ENCODE measurements around the gene SCGN. TPM values are rescaled to one million over a fixed set of nuclear protein-coding genes. Genes with fewer than 3 reads are reported as not detected.

Gene SCGN
- total RNA-seq, 1 experiment from 2014 or later, result not detected

DNA sequence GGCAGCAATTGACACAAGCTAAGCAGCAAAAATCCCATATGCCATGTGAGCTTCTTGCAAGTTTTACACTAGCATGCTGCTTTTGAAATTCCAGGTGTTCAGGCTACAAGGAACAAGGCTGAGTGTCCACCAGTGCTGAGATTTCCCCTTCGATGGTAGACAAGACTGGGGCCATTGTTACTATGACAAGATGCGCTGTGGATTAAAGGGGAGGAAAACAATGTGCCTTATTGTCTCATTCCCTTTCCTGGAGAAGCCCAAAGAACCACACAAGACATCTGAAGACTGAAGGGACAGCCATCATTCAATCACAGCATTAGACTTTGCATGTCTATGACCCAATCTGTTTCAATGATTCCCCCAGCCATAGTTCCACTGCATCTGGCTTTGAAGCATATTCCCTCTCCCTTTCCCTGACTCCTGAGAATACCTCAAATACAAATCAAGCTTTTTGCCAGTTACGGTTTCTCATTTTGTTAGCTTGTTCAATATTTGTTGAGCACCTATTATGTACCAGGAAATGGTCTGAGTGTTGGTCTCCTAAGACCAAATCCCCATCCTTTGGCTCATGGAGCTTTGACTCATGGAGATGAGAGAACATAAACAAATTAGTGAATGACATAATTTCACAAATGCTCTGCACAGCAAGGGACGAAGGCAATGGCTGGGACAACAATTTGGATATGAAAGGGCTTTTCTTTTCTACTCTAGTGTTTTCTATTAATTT, 23.4 kb upstream of the SCGN start:
- Histone ChIP-seq H3K4me1 (ENCODE audit: control insufficient read depth, insufficient read depth, low read length) (no peaks in the 10 kb centered on the region), H3K27me3 (ENCODE audit: control insufficient read depth, insufficient read depth, low read length) (no peaks in the 10 kb centered on the region), H3K4me3 (ENCODE audit: low read depth in 2 of 2, low read length in 2 of 2) (no peak overlapping the region), H3K36me3 (ENCODE audit: control insufficient read depth, insufficient read depth, low read length) (no peaks in the 10 kb centered on the region), H3K9me3 (ENCODE audit: control insufficient read depth, insufficient read depth, low read depth, low read length) (no peaks in the 10 kb centered on the region), H3K27ac (ENCODE audit: low read length) (no peak overlapping the region)
- CTCF ChIA-PET, result no interaction called here
- DNase-seq (ENCODE audit: low read depth, low spot score), result no peak
- no peak for ATAC-seq
- intact Hi-C loops (cut with micrococcal nuclease; ENCODE audit: unreplicated experiment) (no loop called here), in situ Hi-C loops (cut with HindIII; ENCODE audit: low pct_unique_long_range_greater_than_20kb, low sequenced_read_pairs) (no loop called here)
- TF ChIP-seq POLR2AphosphoS5 (IDR thresholded peaks at IDR 0.05; ENCODE audit: low read depth, low read length) (no peak), TCF7L2 (IDR thresholded peaks at IDR 0.05; ENCODE audit: low read depth, low read length) (no peak), SIN3A (IDR thresholded peaks at IDR 0.05; ENCODE audit: borderline replicate concordance, insufficient read depth, low read depth, low read length) (no peak)
- TF ChIP-seq, protein P1, sequence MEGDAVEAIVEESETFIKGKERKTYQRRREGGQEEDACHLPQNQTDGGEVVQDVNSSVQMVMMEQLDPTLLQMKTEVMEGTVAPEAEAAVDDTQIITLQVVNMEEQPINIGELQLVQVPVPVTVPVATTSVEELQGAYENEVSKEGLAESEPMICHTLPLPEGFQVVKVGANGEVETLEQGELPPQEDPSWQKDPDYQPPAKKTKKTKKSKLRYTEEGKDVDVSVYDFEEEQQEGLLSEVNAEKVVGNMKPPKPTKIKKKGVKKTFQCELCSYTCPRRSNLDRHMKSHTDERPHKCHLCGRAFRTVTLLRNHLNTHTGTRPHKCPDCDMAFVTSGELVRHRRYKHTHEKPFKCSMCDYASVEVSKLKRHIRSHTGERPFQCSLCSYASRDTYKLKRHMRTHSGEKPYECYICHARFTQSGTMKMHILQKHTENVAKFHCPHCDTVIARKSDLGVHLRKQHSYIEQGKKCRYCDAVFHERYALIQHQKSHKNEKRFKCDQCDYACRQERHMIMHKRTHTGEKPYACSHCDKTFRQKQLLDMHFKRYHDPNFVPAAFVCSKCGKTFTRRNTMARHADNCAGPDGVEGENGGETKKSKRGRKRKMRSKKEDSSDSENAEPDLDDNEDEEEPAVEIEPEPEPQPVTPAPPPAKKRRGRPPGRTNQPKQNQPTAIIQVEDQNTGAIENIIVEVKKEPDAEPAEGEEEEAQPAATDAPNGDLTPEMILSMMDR (IDR thresholded peaks at IDR 0.05), result no peak
- TF ChIP-seq, protein P2, sequence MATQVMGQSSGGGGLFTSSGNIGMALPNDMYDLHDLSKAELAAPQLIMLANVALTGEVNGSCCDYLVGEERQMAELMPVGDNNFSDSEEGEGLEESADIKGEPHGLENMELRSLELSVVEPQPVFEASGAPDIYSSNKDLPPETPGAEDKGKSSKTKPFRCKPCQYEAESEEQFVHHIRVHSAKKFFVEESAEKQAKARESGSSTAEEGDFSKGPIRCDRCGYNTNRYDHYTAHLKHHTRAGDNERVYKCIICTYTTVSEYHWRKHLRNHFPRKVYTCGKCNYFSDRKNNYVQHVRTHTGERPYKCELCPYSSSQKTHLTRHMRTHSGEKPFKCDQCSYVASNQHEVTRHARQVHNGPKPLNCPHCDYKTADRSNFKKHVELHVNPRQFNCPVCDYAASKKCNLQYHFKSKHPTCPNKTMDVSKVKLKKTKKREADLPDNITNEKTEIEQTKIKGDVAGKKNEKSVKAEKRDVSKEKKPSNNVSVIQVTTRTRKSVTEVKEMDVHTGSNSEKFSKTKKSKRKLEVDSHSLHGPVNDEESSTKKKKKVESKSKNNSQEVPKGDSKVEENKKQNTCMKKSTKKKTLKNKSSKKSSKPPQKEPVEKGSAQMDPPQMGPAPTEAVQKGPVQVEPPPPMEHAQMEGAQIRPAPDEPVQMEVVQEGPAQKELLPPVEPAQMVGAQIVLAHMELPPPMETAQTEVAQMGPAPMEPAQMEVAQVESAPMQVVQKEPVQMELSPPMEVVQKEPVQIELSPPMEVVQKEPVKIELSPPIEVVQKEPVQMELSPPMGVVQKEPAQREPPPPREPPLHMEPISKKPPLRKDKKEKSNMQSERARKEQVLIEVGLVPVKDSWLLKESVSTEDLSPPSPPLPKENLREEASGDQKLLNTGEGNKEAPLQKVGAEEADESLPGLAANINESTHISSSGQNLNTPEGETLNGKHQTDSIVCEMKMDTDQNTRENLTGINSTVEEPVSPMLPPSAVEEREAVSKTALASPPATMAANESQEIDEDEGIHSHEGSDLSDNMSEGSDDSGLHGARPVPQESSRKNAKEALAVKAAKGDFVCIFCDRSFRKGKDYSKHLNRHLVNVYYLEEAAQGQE (IDR thresholded peaks at IDR 0.05; ENCODE audit: insufficient read depth in 1 of 2, low read depth in 2 of 2, low read length in 1 of 2), result no peak
- BruUV-seq (replicated peaks), result no TSS peak
- POLR2A ChIA-PET, result no interaction called here

DNA sequence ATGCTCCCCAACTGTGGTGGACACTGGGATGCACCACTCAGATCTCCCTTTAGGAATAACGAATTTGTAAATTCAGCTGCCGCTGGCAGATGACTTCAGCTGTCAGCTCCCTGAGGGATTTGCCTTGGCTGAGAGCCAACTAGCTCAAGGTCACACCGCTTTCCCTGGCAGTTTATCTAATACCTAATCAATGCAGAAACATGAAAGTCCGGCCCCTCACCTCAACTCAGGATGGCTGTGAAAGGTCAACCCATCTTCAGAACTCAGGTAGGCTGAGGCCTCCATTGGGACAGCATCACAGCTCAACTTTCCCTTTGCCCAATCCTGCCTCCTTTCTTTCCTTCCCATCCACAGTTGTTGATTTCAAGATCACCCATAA, 22.8 kb upstream of the SCGN start:
- in situ Hi-C loops (cut with HindIII; ENCODE audit: low pct_unique_long_range_greater_than_20kb, low sequenced_read_pairs), result no loop called here
- ChIA-PET POLR2A (no interaction called here), CTCF (no interaction called here)
- Histone ChIP-seq H3K4me1 (ENCODE audit: control insufficient read depth, insufficient read depth, low read length) (no peaks in the 10 kb centered on the region), H3K4me3 (ENCODE audit: low read depth in 2 of 2, low read length in 2 of 2) (no peak overlapping the region), H3K27ac (ENCODE audit: low read length) (no peak overlapping the region), H3K27me3 (ENCODE audit: control insufficient read depth, insufficient read depth, low read length) (no peaks in the 10 kb centered on the region), H3K9me3 (ENCODE audit: control insufficient read depth, insufficient read depth, low read depth, low read length) (no peaks in the 10 kb centered on the region), H3K36me3 (ENCODE audit: control insufficient read depth, insufficient read depth, low read length) (no peaks in the 10 kb centered on the region)
- intact Hi-C loops (cut with micrococcal nuclease; ENCODE audit: unreplicated experiment), result no loop called here
- TF ChIP-seq, protein P2 (IDR thresholded peaks at IDR 0.05; ENCODE audit: insufficient read depth in 1 of 2, low read depth in 2 of 2, low read length in 1 of 2), result no peak
- TF ChIP-seq SIN3A (IDR thresholded peaks at IDR 0.05; ENCODE audit: borderline replicate concordance, insufficient read depth, low read depth, low read length) (no peak), POLR2AphosphoS5 (IDR thresholded peaks at IDR 0.05; ENCODE audit: low read depth, low read length) (no peak), TCF7L2 (IDR thresholded peaks at IDR 0.05; ENCODE audit: low read depth, low read length) (no peak)
- TF ChIP-seq, protein P1 (IDR thresholded peaks at IDR 0.05), result no peak
- DNase-seq (ENCODE audit: low read depth, low spot score) (no peak), ATAC-seq (no peak)
- no TSS peak for BruUV-seq (replicated peaks)
